ENCODE results near the gene CEPT1. TPM values are rescaled to one million over a fixed set of nuclear protein-coding genes. Genes with fewer than 3 reads are reported as not detected.
"Not testable (repeated sequence)": the region's sequence is repeated elsewhere in the genome, so short reads cannot be mapped to it uniquely, and the experiment has no call there.

The CEPT1 gene
- total RNA-seq, 1 experiment from 2014 or later = 39.4 TPM

DNA sequence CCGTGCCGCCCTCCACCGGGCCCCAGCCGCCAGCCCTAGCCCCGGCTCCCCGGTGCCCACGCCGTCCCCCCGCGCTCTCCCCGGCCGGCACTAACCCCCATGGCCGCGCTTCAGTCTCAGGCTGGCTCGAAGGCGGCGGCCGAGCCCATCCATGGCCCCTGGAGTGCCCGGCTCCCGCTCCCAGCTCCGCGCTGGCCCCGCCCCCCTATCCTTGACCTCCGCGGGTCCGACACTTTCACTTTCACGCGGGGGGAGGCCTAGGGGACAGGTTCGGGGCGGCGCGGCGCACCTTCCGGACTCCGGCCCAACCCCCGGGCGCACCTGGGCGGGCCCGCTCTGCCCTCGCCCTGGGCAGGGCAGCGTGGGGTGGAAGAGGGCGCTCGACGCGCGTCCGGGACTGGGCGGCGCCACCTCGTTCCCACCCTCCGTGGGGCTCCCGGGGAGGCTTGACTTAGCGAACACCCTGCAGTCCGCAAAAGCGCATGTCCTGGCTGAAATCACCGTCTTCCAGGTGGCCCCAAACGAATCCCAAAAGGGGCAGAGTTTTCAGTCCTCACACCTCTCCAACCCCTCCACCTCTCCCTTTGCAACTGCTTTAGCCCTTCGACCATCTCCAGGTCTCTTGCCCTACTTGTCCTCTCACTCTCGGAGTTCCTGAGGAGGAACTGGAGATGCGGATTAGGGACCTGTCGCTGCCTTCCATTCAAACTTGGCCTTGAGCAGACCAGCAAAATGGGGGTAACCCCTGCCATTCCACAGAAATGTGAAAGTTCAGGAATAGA, 64.4 kb downstream of the CEPT1 start:
- Histone ChIP-seq H3K9me3 (replicated peaks) (no peaks in the 10 kb centered on the region), H3K27ac (no peak overlapping the region), H3K4me3 (no peak overlapping the region), H3K36me3 (no peaks in the 10 kb centered on the region), H3K4me1 (peaks cover 4% of the 10 kb centered on the region; the same call in 1 of the 2 replicates), H3K27me3 (0 out of 2 replicates have a peak, but pooled peaks cover 5% of the 10 kb centered on the region)
- DNase-seq = no peak

GRCh38 chr1:111204983-111205713, 65.1 kb downstream of the CEPT1 start:
- Histone ChIP-seq H3K4me1 (peaks cover 4% of the 10 kb centered on the region; the same call in 1 of the 2 replicates), H3K4me3 (no peak overlapping the region), H3K36me3 (no peaks in the 10 kb centered on the region), H3K27me3 (0 out of 2 replicates have a peak, but pooled peaks cover 7% of the 10 kb centered on the region), H3K27ac (no peak overlapping the region), H3K9me3 (replicated peaks) (no peaks in the 10 kb centered on the region)
- DNase-seq = no peak

GRCh38 chr1:111205714-111206050, 65.7 kb downstream of the CEPT1 start:
- peaks cover 4% of the 10 kb centered on the region; the same call in 1 of the 2 replicates for H3K4me1 ChIP-seq
- H3K4me3 ChIP-seq = no peak overlapping the region
- 0 out of 2 replicates have a peak, but pooled peaks cover 7% of the 10 kb centered on the region for H3K27me3 ChIP-seq
- no peaks in the 10 kb centered on the region for H3K36me3 ChIP-seq
- no peak for DNase-seq
- H3K9me3 ChIP-seq (replicated peaks) = no peaks in the 10 kb centered on the region
- no peak overlapping the region for H3K27ac ChIP-seq

GRCh38 chr1:111208921-111209320, 68.9 kb downstream of the CEPT1 start:
- Histone ChIP-seq H3K27me3 (0 out of 2 replicates have a peak, but pooled peaks cover 7% of the 10 kb centered on the region), H3K36me3 (no peaks in the 10 kb centered on the region), H3K4me3 (no peak overlapping the region)

GRCh38 chr1:111209622-111210021, 69.6 kb downstream of the CEPT1 start:
- Histone ChIP-seq H3K36me3 (no peaks in the 10 kb centered on the region), H3K27ac (no peak overlapping the region), H3K4me1 (no peaks in the 10 kb centered on the region), H3K27me3 (0 out of 2 replicates have a peak, but pooled peaks cover 7% of the 10 kb centered on the region), H3K9me3 (replicated peaks) (no peaks in the 10 kb centered on the region), H3K4me3 (no peak overlapping the region)
- DNase-seq = no peak

More at GRCh38 chr1:111208921-111209320, 68.9 kb downstream of the CEPT1 start:
- no peaks in the 10 kb centered on the region for H3K9me3 ChIP-seq (replicated peaks)
- no peaks in the 10 kb centered on the region for H3K4me1 ChIP-seq
- H3K27ac ChIP-seq = no peak overlapping the region
- no peak for DNase-seq

DNA sequence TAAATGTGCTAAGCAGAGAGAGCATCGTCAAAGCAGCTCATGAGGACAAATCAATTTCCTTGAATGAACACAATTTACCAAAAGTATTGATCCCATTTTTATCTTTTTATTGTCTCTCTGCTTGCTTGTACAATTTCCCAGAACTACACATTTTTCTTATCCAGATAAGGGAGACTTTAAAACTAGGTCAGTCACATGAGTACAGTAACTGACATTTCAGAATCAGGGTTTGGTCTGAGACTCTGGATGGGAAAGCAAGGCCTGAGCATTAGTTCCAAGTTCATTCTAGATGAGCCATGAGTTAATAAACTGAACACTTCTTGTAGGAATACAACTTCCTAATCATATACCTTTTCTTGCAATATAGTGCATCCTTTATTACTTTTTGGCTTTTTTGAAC, 71.9 kb downstream of the CEPT1 start:
- H3K27me3 ChIP-seq = 0 out of 2 replicates have a peak, but pooled peaks cover 7% of the 10 kb centered on the region
- H3K4me3 ChIP-seq = no peak overlapping the region
- no peak overlapping the region for H3K27ac ChIP-seq
- H3K36me3 ChIP-seq = no peaks in the 10 kb centered on the region
- DNase-seq = no peak
- H3K9me3 ChIP-seq (replicated peaks) = no peaks in the 10 kb centered on the region
- no peaks in the 10 kb centered on the region for H3K4me1 ChIP-seq

DNA sequence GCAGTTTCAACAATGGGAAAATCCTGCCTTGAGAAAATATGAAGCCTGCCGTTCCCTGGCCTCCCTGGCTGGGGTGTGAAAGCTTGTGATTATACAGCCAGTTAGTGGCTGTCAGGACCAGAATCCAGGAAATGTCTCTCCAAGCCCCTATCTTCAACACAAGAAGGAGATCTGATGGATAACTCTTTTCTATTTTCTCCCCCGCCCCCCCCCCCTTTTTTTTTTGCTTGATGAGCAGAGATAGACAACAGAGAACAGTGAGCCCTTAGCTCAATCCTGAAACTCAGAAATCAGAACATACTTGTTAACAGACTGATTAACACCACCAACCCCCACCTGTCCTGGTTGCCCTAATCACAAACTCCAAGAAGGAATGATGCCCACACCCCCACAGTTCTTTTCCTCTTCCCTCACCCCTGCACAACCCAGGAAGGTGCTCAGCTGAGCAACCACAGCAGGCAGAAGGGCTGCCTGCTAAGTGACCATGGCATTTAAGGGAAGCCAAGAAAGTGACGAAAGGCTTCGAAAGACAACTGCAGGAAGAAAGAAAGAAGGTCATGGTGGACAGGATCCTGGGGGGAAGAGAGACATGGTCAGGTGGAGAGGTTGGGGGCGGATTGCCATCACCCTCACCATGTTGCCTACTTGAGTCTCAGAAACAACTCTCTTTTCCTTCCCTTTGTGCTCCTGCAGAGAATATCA, 72.8 kb downstream of the CEPT1 start:
- H3K9me3 ChIP-seq (replicated peaks) = no peaks in the 10 kb centered on the region
- H3K36me3 ChIP-seq = no peaks in the 10 kb centered on the region
- 0 out of 2 replicates have a peak, but pooled peaks cover 7% of the 10 kb centered on the region for H3K27me3 ChIP-seq
- no peaks in the 10 kb centered on the region for H3K4me1 ChIP-seq
- DNase-seq = no peak
- no peak overlapping the region for H3K4me3 ChIP-seq
- no peak overlapping the region for H3K27ac ChIP-seq

GRCh38 chr1:111213412-111213811, 73.4 kb downstream of the CEPT1 start:
- no peaks in the 10 kb centered on the region for H3K4me1 ChIP-seq
- no peaks in the 10 kb centered on the region for H3K36me3 ChIP-seq
- H3K9me3 ChIP-seq (replicated peaks) = no peaks in the 10 kb centered on the region
- DNase-seq = no peak
- 0 out of 2 replicates have a peak, but pooled peaks cover 7% of the 10 kb centered on the region for H3K27me3 ChIP-seq
- no peak overlapping the region for H3K27ac ChIP-seq
- H3K4me3 ChIP-seq = no peak overlapping the region

- H3K36me3 ChIP-seq = no peaks in the 10 kb centered on the region
- no peak overlapping the region for H3K27ac ChIP-seq
- H3K4me3 ChIP-seq = no peak overlapping the region
- no peaks in the 10 kb centered on the region for H3K4me1 ChIP-seq
- H3K27me3 ChIP-seq = 0 out of 2 replicates have a peak, but pooled peaks cover 4% of the 10 kb centered on the region
- no peaks in the 10 kb centered on the region for H3K9me3 ChIP-seq (replicated peaks)
- no peak for DNase-seq
These were observed 74.2 kb downstream of the CEPT1 start for GRCh38 chr1:111214074-111214801.

- no peak for DNase-seq
- no peaks in the 10 kb centered on the region for H3K36me3 ChIP-seq
- no peaks in the 10 kb centered on the region for H3K27me3 ChIP-seq
- H3K4me1 ChIP-seq = no peaks in the 10 kb centered on the region
- no peak overlapping the region for H3K4me3 ChIP-seq
- no peak overlapping the region for H3K27ac ChIP-seq
- H3K9me3 ChIP-seq (replicated peaks) = no peaks in the 10 kb centered on the region
These were observed 74.9 kb downstream of the CEPT1 start for GRCh38 chr1:111214884-111215283.

GRCh38 chr1:111215285-111215684, 75.3 kb downstream of the CEPT1 start:
- not testable (repeated sequence) for H3K36me3 ChIP-seq; H3K27me3 ChIP-seq; H3K4me3 ChIP-seq; DNase-seq; H3K9me3 ChIP-seq (replicated peaks); H3K4me1 ChIP-seq; H3K27ac ChIP-seq

GRCh38 chr1:111216751-111217150, 76.7 kb downstream of the CEPT1 start:
- H3K36me3 ChIP-seq = no peaks in the 10 kb centered on the region
- no peak overlapping the region for H3K4me3 ChIP-seq
- DNase-seq = no peak
- no peaks in the 10 kb centered on the region for H3K27me3 ChIP-seq
- no peak overlapping the region for H3K27ac ChIP-seq
- no peaks in the 10 kb centered on the region for H3K9me3 ChIP-seq (replicated peaks)
- no peaks in the 10 kb centered on the region for H3K4me1 ChIP-seq

- H3K36me3 ChIP-seq = no peaks in the 10 kb centered on the region
- no peaks in the 10 kb centered on the region for H3K27me3 ChIP-seq
- H3K4me1 ChIP-seq = no peaks in the 10 kb centered on the region
- no peak overlapping the region for H3K27ac ChIP-seq
- no peaks in the 10 kb centered on the region for H3K9me3 ChIP-seq (replicated peaks)
- no peak for DNase-seq
- no peak overlapping the region for H3K4me3 ChIP-seq
These were observed 77.3 kb downstream of the CEPT1 start for GRCh38 chr1:111217183-111217910.

Data from SJCRH30 (cell line).